K562 (cell line): ENCODE measurements around the gene EYA3. TPM values are rescaled to one million over a fixed set of nuclear protein-coding genes. Genes with fewer than 3 reads are reported as not detected.

Experiments used
- ATF6 ChIP-seq: sonication (generic); formaldehyde crosslinking; IDR thresholded peaks from 2 replicates; pipeline ENCODE4 v1.4.0; 2020; ENCODE audit warnings: mild to moderate bottlenecking, missing genetic modification reagents
- EP300 ChIP-seq: IDR thresholded peaks from 2 replicates; pipeline ENCODE4 v1.6.1; 2012; ENCODE audit warnings: low read length, improper control_type of control experiment
- FOS ChIP-seq: IDR thresholded peaks from 3 replicates; pipeline ENCODE4 v1.6.1; 2011; ENCODE audit not compliant: insufficient read length; ENCODE audit errors: extremely low read depth
- HSF4 ChIP-seq: fragments of 250-450 bp; sonication (Bioruptor Pico); IDR thresholded peaks from 2 replicates; pipeline ENCODE4 v2.1.2; 2022; ENCODE audit warnings: mild to moderate bottlenecking, moderate library complexity, borderline replicate concordance
- JUND ChIP-seq, 2 experiments: IDR thresholded peaks; 2 replicates in 1 of 2; 3 replicates in 1 of 2; pipeline ENCODE4 v1.6.1; 2011; ENCODE audit warnings: borderline replicate concordance in 2 of 2, low read depth in 2 of 2, low read length in 2 of 2, improper control_type of control experiment in 1 of 2, missing biosample characterization in 1 of 2, missing genetic modification characterization in 1 of 2, missing genetic modification reagents in 1 of 2
- POLR3G ChIP-seq: IDR thresholded peaks from 2 replicates; pipeline ENCODE4 v1.6.1; 2011; ENCODE audit not compliant: insufficient read length, insufficient replicate concordance; ENCODE audit errors: extremely low read depth
- SRSF1 ChIP-seq: fragments of 200-400 bp; formaldehyde crosslinking; IDR thresholded peaks from 2 replicates; pipeline ENCODE4 v1.6.1; 2017; ENCODE audit warnings: mild to moderate bottlenecking, low read depth, low read length, moderate library complexity
- XRCC5 ChIP-seq: fragments of 200-400 bp; formaldehyde crosslinking; IDR thresholded peaks from 2 replicates; pipeline ENCODE4 v1.6.1; 2017; ENCODE audit warnings: low read depth, mild to moderate bottlenecking, low read length
- ZNF165 ChIP-seq: fragments of 250-450 bp; sonication (Bioruptor Pico); IDR thresholded peaks from 2 replicates; pipeline ENCODE4 v1.4.0; 2020; ENCODE audit warnings: borderline replicate concordance
- ZNF431 ChIP-seq: sonication (generic); formaldehyde crosslinking; IDR thresholded peaks from 2 replicates; pipeline ENCODE4 v1.8.0; 2022; ENCODE audit warnings: mild to moderate bottlenecking, missing genetic modification reagents
- ZNF695 ChIP-seq: fragments of 450-650 bp; formaldehyde crosslinking; IDR thresholded peaks from 2 replicates; pipeline ENCODE4 v1.4.0; 2020; ENCODE audit warnings: mild to moderate bottlenecking, moderate library complexity
- ZZZ3 ChIP-seq: fragments of 450-650 bp; IDR thresholded peaks from 2 replicates; pipeline ENCODE4 v1.6.1; 2016; ENCODE audit warnings: antibody characterized with exemption, mild to moderate bottlenecking, moderate library complexity
- polyA plus RNA-seq, 8 experiments: library from polyadenylated mRNA; depleted of rRNA in 4 of 8; stranded (reverse) in 5 of 8; unstranded in 3 of 8; fragments of >200 nt; fragmentation: Nextera tagmentation in 2 of 8; fragmentation: Illumina TruSeq in 1 of 8; extraction: Ambion mirVana in 2 of 8; extraction: Trizol in 1 of 8; gene quantifications; 2 replicates each; pipeline versions ENCODE4 v1.2.1 to v1.2.3, GENCODE V29; 2011 to 2014; ENCODE audit warnings: inconsistent platforms in 1 of 8, missing spikeins in 1 of 8
- total RNA-seq, 7 experiments: library from RNA; depleted of rRNA in 6 of 7; stranded (reverse); fragments of >200 nt in 6 of 7; fragmentation: Illumina TruSeq in 2 of 7; extraction: Trizol in 2 of 7; gene quantifications; 2 replicates each; pipeline versions ENCODE4 v1.2.1 to v1.2.3, GENCODE V29; 2011 to 2021; ENCODE audit warnings: low replicate concordance in 1 of 7
- TF ChIP-seq, protein P1 (sequence below): fragments of 450-650 bp; IDR thresholded peaks from 2 replicates; pipeline ENCODE4 v1.6.1; 2016; ENCODE audit warnings: mild to moderate bottlenecking, moderate library complexity

EYA3 gene
- total and polyA plus RNA-seq, 9 of the 15 experiments (the other 6 are each of a cell fraction or from before 2014, with no cell fraction given): 21.7 to 64.0 (median 43.6) TPM

DNA sequence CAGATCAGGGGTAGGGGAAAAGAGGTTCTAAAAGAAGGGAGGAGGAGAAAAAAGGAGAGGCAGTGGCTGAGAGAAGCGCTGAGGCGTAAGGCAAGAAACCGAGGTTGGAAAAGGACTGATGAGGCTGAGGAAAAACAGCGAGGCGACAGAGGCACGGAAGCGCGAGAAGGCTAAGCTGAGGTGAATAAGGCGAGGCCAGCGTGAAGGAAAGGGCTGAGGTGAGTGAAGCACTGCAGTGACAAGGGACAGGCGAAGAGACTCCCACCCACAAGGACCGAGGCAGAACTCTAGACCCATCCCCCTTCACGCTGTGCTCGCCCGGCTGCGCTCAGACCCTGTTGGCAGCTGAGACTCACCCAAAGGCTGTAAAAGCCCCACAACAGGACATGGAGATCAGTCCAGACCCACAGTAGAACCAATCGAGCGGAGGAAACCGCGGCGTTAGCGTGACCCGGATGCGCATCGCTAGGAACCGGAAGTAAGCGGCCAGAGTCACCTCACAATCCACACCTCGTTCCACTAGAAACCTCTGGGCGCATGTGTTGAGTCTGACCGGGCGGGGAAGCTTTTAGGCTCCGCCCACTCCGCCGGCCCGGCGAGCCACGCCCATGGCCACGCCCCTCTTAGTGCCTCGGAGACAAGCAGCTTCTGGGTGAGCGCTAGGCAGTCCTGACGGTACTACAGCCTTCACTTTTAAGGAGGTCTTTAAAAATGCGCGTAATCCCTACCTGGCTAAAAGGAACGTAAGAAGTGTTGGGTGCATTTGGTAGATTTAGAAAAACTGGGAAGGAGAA is at the start of gene EYA3 (continued):
- no peak for TF ChIP-seq SRSF1
- no peak for TF ChIP-seq POLR3G
- no peak for TF ChIP-seq ZZZ3
- no peak for TF ChIP-seq FOS
- no peak for TF ChIP-seq HSF4 (CRISPR knock-in tag)
- TF ChIP-seq ZNF695 (CRISPR knock-in tag): no peak
- TF ChIP-seq ZNF431: no peak
- no peak for TF ChIP-seq ATF6 (CRISPR knock-in tag)
- peak; percentile 11; the same call in 1 of the 2 replicates for TF ChIP-seq EP300
- TF ChIP-seq ZNF165: 0 out of 2 replicates have a peak, but pooled peaks have one; percentile 11
- TF ChIP-seq, protein P1, sequence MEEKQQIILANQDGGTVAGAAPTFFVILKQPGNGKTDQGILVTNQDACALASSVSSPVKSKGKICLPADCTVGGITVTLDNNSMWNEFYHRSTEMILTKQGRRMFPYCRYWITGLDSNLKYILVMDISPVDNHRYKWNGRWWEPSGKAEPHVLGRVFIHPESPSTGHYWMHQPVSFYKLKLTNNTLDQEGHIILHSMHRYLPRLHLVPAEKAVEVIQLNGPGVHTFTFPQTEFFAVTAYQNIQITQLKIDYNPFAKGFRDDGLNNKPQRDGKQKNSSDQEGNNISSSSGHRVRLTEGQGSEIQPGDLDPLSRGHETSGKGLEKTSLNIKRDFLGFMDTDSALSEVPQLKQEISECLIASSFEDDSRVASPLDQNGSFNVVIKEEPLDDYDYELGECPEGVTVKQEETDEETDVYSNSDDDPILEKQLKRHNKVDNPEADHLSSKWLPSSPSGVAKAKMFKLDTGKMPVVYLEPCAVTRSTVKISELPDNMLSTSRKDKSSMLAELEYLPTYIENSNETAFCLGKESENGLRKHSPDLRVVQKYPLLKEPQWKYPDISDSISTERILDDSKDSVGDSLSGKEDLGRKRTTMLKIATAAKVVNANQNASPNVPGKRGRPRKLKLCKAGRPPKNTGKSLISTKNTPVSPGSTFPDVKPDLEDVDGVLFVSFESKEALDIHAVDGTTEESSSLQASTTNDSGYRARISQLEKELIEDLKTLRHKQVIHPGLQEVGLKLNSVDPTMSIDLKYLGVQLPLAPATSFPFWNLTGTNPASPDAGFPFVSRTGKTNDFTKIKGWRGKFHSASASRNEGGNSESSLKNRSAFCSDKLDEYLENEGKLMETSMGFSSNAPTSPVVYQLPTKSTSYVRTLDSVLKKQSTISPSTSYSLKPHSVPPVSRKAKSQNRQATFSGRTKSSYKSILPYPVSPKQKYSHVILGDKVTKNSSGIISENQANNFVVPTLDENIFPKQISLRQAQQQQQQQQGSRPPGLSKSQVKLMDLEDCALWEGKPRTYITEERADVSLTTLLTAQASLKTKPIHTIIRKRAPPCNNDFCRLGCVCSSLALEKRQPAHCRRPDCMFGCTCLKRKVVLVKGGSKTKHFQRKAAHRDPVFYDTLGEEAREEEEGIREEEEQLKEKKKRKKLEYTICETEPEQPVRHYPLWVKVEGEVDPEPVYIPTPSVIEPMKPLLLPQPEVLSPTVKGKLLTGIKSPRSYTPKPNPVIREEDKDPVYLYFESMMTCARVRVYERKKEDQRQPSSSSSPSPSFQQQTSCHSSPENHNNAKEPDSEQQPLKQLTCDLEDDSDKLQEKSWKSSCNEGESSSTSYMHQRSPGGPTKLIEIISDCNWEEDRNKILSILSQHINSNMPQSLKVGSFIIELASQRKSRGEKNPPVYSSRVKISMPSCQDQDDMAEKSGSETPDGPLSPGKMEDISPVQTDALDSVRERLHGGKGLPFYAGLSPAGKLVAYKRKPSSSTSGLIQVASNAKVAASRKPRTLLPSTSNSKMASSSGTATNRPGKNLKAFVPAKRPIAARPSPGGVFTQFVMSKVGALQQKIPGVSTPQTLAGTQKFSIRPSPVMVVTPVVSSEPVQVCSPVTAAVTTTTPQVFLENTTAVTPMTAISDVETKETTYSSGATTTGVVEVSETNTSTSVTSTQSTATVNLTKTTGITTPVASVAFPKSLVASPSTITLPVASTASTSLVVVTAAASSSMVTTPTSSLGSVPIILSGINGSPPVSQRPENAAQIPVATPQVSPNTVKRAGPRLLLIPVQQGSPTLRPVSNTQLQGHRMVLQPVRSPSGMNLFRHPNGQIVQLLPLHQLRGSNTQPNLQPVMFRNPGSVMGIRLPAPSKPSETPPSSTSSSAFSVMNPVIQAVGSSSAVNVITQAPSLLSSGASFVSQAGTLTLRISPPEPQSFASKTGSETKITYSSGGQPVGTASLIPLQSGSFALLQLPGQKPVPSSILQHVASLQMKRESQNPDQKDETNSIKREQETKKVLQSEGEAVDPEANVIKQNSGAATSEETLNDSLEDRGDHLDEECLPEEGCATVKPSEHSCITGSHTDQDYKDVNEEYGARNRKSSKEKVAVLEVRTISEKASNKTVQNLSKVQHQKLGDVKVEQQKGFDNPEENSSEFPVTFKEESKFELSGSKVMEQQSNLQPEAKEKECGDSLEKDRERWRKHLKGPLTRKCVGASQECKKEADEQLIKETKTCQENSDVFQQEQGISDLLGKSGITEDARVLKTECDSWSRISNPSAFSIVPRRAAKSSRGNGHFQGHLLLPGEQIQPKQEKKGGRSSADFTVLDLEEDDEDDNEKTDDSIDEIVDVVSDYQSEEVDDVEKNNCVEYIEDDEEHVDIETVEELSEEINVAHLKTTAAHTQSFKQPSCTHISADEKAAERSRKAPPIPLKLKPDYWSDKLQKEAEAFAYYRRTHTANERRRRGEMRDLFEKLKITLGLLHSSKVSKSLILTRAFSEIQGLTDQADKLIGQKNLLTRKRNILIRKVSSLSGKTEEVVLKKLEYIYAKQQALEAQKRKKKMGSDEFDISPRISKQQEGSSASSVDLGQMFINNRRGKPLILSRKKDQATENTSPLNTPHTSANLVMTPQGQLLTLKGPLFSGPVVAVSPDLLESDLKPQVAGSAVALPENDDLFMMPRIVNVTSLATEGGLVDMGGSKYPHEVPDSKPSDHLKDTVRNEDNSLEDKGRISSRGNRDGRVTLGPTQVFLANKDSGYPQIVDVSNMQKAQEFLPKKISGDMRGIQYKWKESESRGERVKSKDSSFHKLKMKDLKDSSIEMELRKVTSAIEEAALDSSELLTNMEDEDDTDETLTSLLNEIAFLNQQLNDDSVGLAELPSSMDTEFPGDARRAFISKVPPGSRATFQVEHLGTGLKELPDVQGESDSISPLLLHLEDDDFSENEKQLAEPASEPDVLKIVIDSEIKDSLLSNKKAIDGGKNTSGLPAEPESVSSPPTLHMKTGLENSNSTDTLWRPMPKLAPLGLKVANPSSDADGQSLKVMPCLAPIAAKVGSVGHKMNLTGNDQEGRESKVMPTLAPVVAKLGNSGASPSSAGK: no peak; the same call in 1 of the 2 replicates
- TF ChIP-seq XRCC5: no peak
- peak; percentile 50; the same call in 1 of the 2 replicates for TF ChIP-seq JUND (IDR thresholded peaks at IDR 0.05; ENCODE audit: borderline replicate concordance, low read depth, low read length)
- TF ChIP-seq JUND (tag; IDR thresholded peaks at IDR 0.05; ENCODE audit: borderline replicate concordance, low read depth, low read length): peak; percentile 59; the same call in 2 of the 3 replicates
